ENCODE measurements around the gene SLC25A45.

The SLC25A45 gene, protein sequence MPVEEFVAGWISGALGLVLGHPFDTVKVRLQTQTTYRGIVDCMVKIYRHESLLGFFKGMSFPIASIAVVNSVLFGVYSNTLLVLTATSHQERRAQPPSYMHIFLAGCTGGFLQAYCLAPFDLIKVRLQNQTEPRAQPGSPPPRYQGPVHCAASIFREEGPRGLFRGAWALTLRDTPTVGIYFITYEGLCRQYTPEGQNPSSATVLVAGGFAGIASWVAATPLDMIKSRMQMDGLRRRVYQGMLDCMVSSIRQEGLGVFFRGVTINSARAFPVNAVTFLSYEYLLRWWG

GRCh38 chr11:65382033-65382803, at the start of gene SLC25A45:
TSS of gene SLC25A45 (minus strand) at chr11:65382646. CDS start at chr11:65381951, 695 bp downstream.
- no peak for DNase-seq (ENCODE audit: low read depth, low spot score)
- Histone ChIP-seq H3K4me3 (ENCODE audit: low read length) (no peak within 1 kb of the TSS), H3K36me3 (ENCODE audit: control insufficient read depth, insufficient read depth, low read length) (no peaks in the 10 kb centered on the region), H3K27me3 (ENCODE audit: control insufficient read depth, insufficient read depth, low read length) (no peaks in the 10 kb centered on the region), H3K9me3 (ENCODE audit: control insufficient read depth, insufficient read depth, low read length) (no peaks in the 10 kb centered on the region), H3K27ac (ENCODE audit: low read length) (no peak within 1 kb of the TSS), H3K4me1 (ENCODE audit: control insufficient read depth, insufficient read depth, low read length) (peaks cover 5% of the 10 kb centered on the region; the same call in 1 of the 2 replicates)
- WGBS (ENCODE audit: insufficient coverage, insufficient read length): no CpG with 5 or more reads among the region's 27 CpGs

- no CpG with 5 or more reads among the region's 4 CpGs for WGBS (ENCODE audit: insufficient coverage, insufficient read length)
- Histone ChIP-seq H3K9me3 (ENCODE audit: control insufficient read depth, insufficient read depth, low read length) (no peaks in the 10 kb centered on the region), H3K4me3 (ENCODE audit: low read length) (no peak overlapping the region), H3K4me1 (ENCODE audit: control insufficient read depth, insufficient read depth, low read length) (peaks cover 10% of the 10 kb centered on the region), H3K27ac (ENCODE audit: low read length) (no peak overlapping the region), H3K27me3 (ENCODE audit: control insufficient read depth, insufficient read depth, low read length) (no peaks in the 10 kb centered on the region), H3K36me3 (ENCODE audit: control insufficient read depth, insufficient read depth, low read length) (no peaks in the 10 kb centered on the region)
- DNase-seq (ENCODE audit: low read depth, low spot score): no peak
These were observed 49.1 kb upstream of the SLC25A45 start for GRCh38 chr11:65431451-65432099.

DNA sequence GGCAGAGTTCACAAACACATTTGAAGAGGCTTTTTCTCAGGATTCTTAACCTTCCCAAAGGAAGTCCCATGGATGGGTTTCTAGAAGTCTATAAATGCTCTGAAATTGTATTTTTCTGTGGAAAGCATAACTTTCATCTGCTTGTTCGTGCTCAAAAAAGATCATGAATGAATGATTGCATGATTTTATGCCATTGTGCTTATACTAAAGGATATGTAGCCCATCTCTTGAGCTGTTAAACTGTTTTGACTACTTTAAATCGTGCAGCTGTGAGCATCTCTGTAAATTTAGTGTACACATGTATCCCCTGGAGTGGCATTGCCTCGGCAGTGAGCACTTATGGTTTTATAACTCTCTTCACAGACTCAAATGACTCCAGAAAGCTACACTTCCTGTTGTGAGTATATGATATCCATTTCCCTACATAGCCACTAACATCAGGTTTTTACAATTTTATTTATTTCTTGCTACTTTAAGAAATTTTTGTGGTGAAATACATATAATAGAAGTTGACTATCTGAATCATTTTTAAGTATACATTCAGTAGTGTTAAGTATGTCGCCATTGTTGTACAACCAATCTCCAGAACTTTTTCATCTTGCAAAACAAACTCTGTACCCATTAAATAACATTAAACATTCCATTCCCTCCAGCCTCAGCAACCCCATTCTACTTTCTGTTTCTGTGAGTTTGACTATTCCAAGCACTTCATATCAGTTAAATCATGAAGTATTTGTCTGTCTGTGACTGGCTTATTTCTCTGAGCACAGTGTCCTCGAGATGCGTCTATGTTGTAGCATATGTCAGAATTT, 48.2 kb upstream of the SLC25A45 start:
- no peaks in the 10 kb centered on the region for H3K27me3 ChIP-seq (ENCODE audit: control insufficient read depth, insufficient read depth, low read length)
- WGBS (ENCODE audit: insufficient coverage, insufficient read length): no CpG with 5 or more reads among the region's 6 CpGs
- no peak overlapping the region for H3K4me3 ChIP-seq (ENCODE audit: low read length)
- H3K36me3 ChIP-seq (ENCODE audit: control insufficient read depth, insufficient read depth, low read length): no peaks in the 10 kb centered on the region
- no peak overlapping the region for H3K27ac ChIP-seq (ENCODE audit: low read length)
- H3K4me1 ChIP-seq (ENCODE audit: control insufficient read depth, insufficient read depth, low read length): peaks cover 10% of the 10 kb centered on the region
- DNase-seq (ENCODE audit: low read depth, low spot score): no peak
- no peaks in the 10 kb centered on the region for H3K9me3 ChIP-seq (ENCODE audit: control insufficient read depth, insufficient read depth, low read length)

- Histone ChIP-seq H3K9me3 (ENCODE audit: control insufficient read depth, insufficient read depth, low read length) (no peaks in the 10 kb centered on the region), H3K36me3 (ENCODE audit: control insufficient read depth, insufficient read depth, low read length) (no peaks in the 10 kb centered on the region), H3K4me3 (ENCODE audit: low read length) (no peak overlapping the region), H3K27me3 (ENCODE audit: control insufficient read depth, insufficient read depth, low read length) (no peaks in the 10 kb centered on the region), H3K27ac (ENCODE audit: low read length) (no peak overlapping the region), H3K4me1 (ENCODE audit: control insufficient read depth, insufficient read depth, low read length) (peaks cover 10% of the 10 kb centered on the region)
- no peak for DNase-seq (ENCODE audit: low read depth, low spot score)
- no CpG with 5 or more reads among the region's 9 CpGs for WGBS (ENCODE audit: insufficient coverage, insufficient read length)
These were observed 47.4 kb upstream of the SLC25A45 start for GRCh38 chr11:65429724-65430405.

GRCh38 chr11:65429068-65429681, 46.7 kb upstream of the SLC25A45 start:
- no CpG with 5 or more reads among the region's 9 CpGs for WGBS (ENCODE audit: insufficient coverage, insufficient read length)
- DNase-seq (ENCODE audit: low read depth, low spot score): no peak
- Histone ChIP-seq H3K27ac (ENCODE audit: low read length) (no peak overlapping the region), H3K4me3 (ENCODE audit: low read length) (no peak overlapping the region), H3K27me3 (ENCODE audit: control insufficient read depth, insufficient read depth, low read length) (no peaks in the 10 kb centered on the region), H3K36me3 (ENCODE audit: control insufficient read depth, insufficient read depth, low read length) (no peaks in the 10 kb centered on the region), H3K9me3 (ENCODE audit: control insufficient read depth, insufficient read depth, low read length) (no peaks in the 10 kb centered on the region), H3K4me1 (ENCODE audit: control insufficient read depth, insufficient read depth, low read length) (peaks cover 12% of the 10 kb centered on the region)

DNA sequence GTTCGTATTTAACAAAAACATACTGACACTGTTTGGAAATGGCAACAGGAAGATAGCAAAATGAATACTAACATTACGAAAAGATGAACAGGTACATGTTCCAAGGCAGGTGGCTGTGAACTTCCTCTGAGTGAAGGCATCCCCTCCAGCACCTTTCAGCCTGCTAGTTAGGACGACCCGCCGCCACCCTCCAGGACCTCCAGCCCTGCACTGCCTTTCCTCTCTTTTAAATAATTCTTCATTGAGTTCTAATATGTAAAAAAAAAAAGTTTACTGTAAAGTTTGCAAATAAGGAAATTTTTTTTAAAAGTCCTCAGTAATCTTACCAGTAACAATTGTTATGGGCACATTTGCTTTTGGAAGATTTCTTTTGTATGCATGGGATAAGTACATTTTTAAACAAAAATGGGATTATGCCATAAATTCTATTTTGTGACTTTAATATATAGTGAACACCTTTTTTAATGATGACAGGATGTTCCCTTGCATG, 46.2 kb upstream of the SLC25A45 start:
- no CpG with 5 or more reads among the region's 5 CpGs for WGBS (ENCODE audit: insufficient coverage, insufficient read length)
- DNase-seq (ENCODE audit: low read depth, low spot score): no peak
- Histone ChIP-seq H3K36me3 (ENCODE audit: control insufficient read depth, insufficient read depth, low read length) (no peaks in the 10 kb centered on the region), H3K9me3 (ENCODE audit: control insufficient read depth, insufficient read depth, low read length) (no peaks in the 10 kb centered on the region), H3K27me3 (ENCODE audit: control insufficient read depth, insufficient read depth, low read length) (no peaks in the 10 kb centered on the region), H3K27ac (ENCODE audit: low read length) (no peak overlapping the region), H3K4me3 (ENCODE audit: low read length) (no peak overlapping the region), H3K4me1 (ENCODE audit: control insufficient read depth, insufficient read depth, low read length) (peaks cover 14% of the 10 kb centered on the region)

DNA sequence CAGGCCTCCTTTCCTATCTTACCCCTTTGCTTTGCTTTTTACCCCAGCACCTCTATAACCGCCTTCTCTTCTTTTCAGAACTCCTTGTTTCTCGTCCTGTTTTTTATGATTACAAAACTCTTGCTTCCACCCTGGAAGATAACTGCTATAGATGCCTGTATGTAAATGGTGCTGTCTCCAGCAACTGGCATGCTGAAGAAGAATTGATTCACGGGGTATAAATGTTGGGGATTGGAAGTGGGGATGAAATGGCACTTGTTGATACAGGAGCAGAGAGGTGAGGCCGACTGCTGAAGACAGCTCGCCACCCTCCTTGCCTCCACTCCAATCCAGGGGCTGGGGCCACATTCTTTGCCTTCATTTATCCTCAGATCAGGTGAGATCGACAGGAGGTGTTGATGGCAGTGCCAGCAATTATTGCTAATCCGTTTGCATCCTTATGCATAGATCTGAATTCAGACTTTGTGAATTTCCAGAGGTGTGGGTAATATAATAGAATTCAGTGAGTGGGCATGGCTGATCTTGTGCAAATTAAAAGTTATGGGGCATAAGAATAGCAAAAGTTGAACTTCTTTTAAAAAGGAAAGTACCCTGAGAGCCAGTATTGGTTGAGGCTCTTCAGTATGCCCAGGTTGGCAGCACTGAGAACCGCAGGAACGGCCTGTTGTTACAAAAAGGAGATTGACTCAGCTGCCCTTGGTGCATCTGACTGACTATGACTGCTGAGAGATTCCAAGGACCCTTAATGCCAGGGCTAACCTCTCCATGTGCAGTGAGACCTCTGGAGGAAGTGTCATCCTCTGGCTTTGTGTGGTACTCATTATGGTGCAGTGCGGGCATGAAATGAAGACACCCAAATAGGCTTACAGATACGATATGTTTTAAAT, 45.5 kb upstream of the SLC25A45 start:
- no CpG with 5 or more reads among the region's 11 CpGs for WGBS (ENCODE audit: insufficient coverage, insufficient read length)
- H3K9me3 ChIP-seq (ENCODE audit: control insufficient read depth, insufficient read depth, low read length): no peaks in the 10 kb centered on the region
- no peak for DNase-seq (ENCODE audit: low read depth, low spot score)
- peaks cover 21% of the 10 kb centered on the region for H3K4me1 ChIP-seq (ENCODE audit: control insufficient read depth, insufficient read depth, low read length)
- no peak overlapping the region for H3K27ac ChIP-seq (ENCODE audit: low read length)
- H3K36me3 ChIP-seq (ENCODE audit: control insufficient read depth, insufficient read depth, low read length): no peaks in the 10 kb centered on the region
- no peak overlapping the region for H3K4me3 ChIP-seq (ENCODE audit: low read length)
- H3K27me3 ChIP-seq (ENCODE audit: control insufficient read depth, insufficient read depth, low read length): no peaks in the 10 kb centered on the region

- DNase-seq (ENCODE audit: low read depth, low spot score): no peak
- H3K4me1 ChIP-seq (ENCODE audit: control insufficient read depth, insufficient read depth, low read length): peaks cover 23% of the 10 kb centered on the region
- no peak overlapping the region for H3K4me3 ChIP-seq (ENCODE audit: low read length)
- no peaks in the 10 kb centered on the region for H3K9me3 ChIP-seq (ENCODE audit: control insufficient read depth, insufficient read depth, low read length)
- no peaks in the 10 kb centered on the region for H3K36me3 ChIP-seq (ENCODE audit: control insufficient read depth, insufficient read depth, low read length)
- no peaks in the 10 kb centered on the region for H3K27me3 ChIP-seq (ENCODE audit: control insufficient read depth, insufficient read depth, low read length)
- no CpG with 5 or more reads among the region's 10 CpGs for WGBS (ENCODE audit: insufficient coverage, insufficient read length)
- no peak overlapping the region for H3K27ac ChIP-seq (ENCODE audit: low read length)
These were observed 44.6 kb upstream of the SLC25A45 start for GRCh38 chr11:65426839-65427690.
